ENCODE data around the gene ACSM3. TPM values are rescaled to one million over a fixed set of nuclear protein-coding genes. Genes with fewer than 3 reads are reported as not detected.
"Not testable (repeated sequence)": the region's sequence is repeated elsewhere in the genome, so short reads cannot be mapped to it uniquely, and the experiment has no call there.

ACSM3 gene
- total RNA-seq, 1 experiment from 2014 or later: 1.8 TPM

- Histone ChIP-seq H3K36me3 (no peaks in the 10 kb centered on the region), H3K9me3 (replicated peaks) (no peaks in the 10 kb centered on the region)
Observed at GRCh38 chr16:20768121-20768520, 4.3 kb downstream of the ACSM3 start.

GRCh38 chr16:20768818-20769217 lies 5.0 kb downstream of the ACSM3 start:
- H3K27ac ChIP-seq: no peak overlapping the region
- DNase-seq: no peak
- H3K4me3 ChIP-seq: no peak overlapping the region
- no peaks in the 10 kb centered on the region for H3K4me1 ChIP-seq
- H3K36me3 ChIP-seq: no peaks in the 10 kb centered on the region
- no peaks in the 10 kb centered on the region for H3K9me3 ChIP-seq (replicated peaks)
- no peaks in the 10 kb centered on the region for H3K27me3 ChIP-seq

More at GRCh38 chr16:20768121-20768520, 4.3 kb downstream of the ACSM3 start:
- Histone ChIP-seq H3K4me3 (no peak overlapping the region), H3K27me3 (no peaks in the 10 kb centered on the region), H3K4me1 (no peaks in the 10 kb centered on the region), H3K27ac (no peak overlapping the region)
- no peak for DNase-seq

- DNase-seq: no peak
- H3K27ac ChIP-seq: no peak overlapping the region
- no peaks in the 10 kb centered on the region for H3K9me3 ChIP-seq (replicated peaks)
- no peaks in the 10 kb centered on the region for H3K4me1 ChIP-seq
- no peaks in the 10 kb centered on the region for H3K27me3 ChIP-seq
- H3K4me3 ChIP-seq: no peak overlapping the region
- no peaks in the 10 kb centered on the region for H3K36me3 ChIP-seq
Observed at GRCh38 chr16:20773679-20774078, 9.9 kb downstream of the ACSM3 start.

- H3K27ac ChIP-seq: no peak overlapping the region
- no peaks in the 10 kb centered on the region for H3K4me1 ChIP-seq
- H3K36me3 ChIP-seq: no peaks in the 10 kb centered on the region
- peak; percentile 52 to 67 for DNase-seq
- no peak overlapping the region for H3K4me3 ChIP-seq
- H3K27me3 ChIP-seq: no peaks in the 10 kb centered on the region
- H3K9me3 ChIP-seq (replicated peaks): no peaks in the 10 kb centered on the region
Observed at GRCh38 chr16:20774703-20775362, 11.0 kb downstream of the ACSM3 start.

- DNase-seq: no peak
- Histone ChIP-seq H3K4me1 (no peaks in the 10 kb centered on the region), H3K4me3 (no peak overlapping the region), H3K9me3 (replicated peaks) (no peaks in the 10 kb centered on the region), H3K27ac (no peak overlapping the region), H3K36me3 (no peaks in the 10 kb centered on the region), H3K27me3 (no peaks in the 10 kb centered on the region)
Observed at GRCh38 chr16:20781697-20782096, 17.9 kb downstream of the ACSM3 start.

GRCh38 chr16:20782470-20782869 lies 18.7 kb downstream of the ACSM3 start:
- no peak for DNase-seq
- H3K4me3 ChIP-seq: no peak overlapping the region
- no peaks in the 10 kb centered on the region for H3K4me1 ChIP-seq
- no peaks in the 10 kb centered on the region for H3K27me3 ChIP-seq
- no peak overlapping the region for H3K27ac ChIP-seq
- H3K9me3 ChIP-seq (replicated peaks): no peaks in the 10 kb centered on the region
- H3K36me3 ChIP-seq: no peaks in the 10 kb centered on the region

- Histone ChIP-seq H3K27me3 (no peaks in the 10 kb centered on the region), H3K4me3 (no peak overlapping the region), H3K27ac (no peak overlapping the region), H3K36me3 (no peaks in the 10 kb centered on the region), H3K9me3 (replicated peaks) (no peaks in the 10 kb centered on the region), H3K4me1 (no peaks in the 10 kb centered on the region)
- DNase-seq: no peak
Observed at GRCh38 chr16:20784204-20784603, 20.4 kb downstream of the ACSM3 start.

- Histone ChIP-seq H3K27me3 (no peaks in the 10 kb centered on the region), H3K9me3 (replicated peaks) (no peaks in the 10 kb centered on the region), H3K4me3 (no peak overlapping the region), H3K4me1 (no peaks in the 10 kb centered on the region), H3K27ac (no peak overlapping the region), H3K36me3 (no peaks in the 10 kb centered on the region)
- DNase-seq: no peak
Observed at GRCh38 chr16:20789130-20789529, 25.3 kb downstream of the ACSM3 start.

GRCh38 chr16:20791923-20792612 lies 28.3 kb downstream of the ACSM3 start:
- H3K4me1 ChIP-seq: no peaks in the 10 kb centered on the region
- no peak overlapping the region for H3K27ac ChIP-seq
- DNase-seq: no peak
- H3K27me3 ChIP-seq: no peaks in the 10 kb centered on the region
- H3K4me3 ChIP-seq: no peak overlapping the region
- 0 out of 2 replicates have a peak, but pooled peaks cover 3% of the 10 kb centered on the region for H3K36me3 ChIP-seq
- no peaks in the 10 kb centered on the region for H3K9me3 ChIP-seq (replicated peaks)

GRCh38 chr16:20798364-20798763 lies 34.5 kb downstream of the ACSM3 start:
- DNase-seq: no peak
- Histone ChIP-seq H3K4me1 (no peaks in the 10 kb centered on the region), H3K9me3 (replicated peaks) (no peaks in the 10 kb centered on the region), H3K27me3 (no peaks in the 10 kb centered on the region), H3K27ac (no peak overlapping the region), H3K36me3 (peaks cover 26% of the 10 kb centered on the region), H3K4me3 (no peak overlapping the region)

- no peak overlapping the region for H3K4me3 ChIP-seq
- no peaks in the 10 kb centered on the region for H3K9me3 ChIP-seq (replicated peaks)
- peak in 1 of 2 experiments; percentile 14 for DNase-seq
- no peaks in the 10 kb centered on the region for H3K4me1 ChIP-seq
- H3K27me3 ChIP-seq: no peaks in the 10 kb centered on the region
- no peak overlapping the region for H3K27ac ChIP-seq
- H3K36me3 ChIP-seq: peaks cover 26% of the 10 kb centered on the region
Observed at GRCh38 chr16:20799599-20799998, 35.8 kb downstream of the ACSM3 start.

GRCh38 chr16:20801278-20801677 lies 37.5 kb downstream of the ACSM3 start:
- Histone ChIP-seq H3K27ac (no peak overlapping the region), H3K9me3 (replicated peaks) (no peaks in the 10 kb centered on the region), H3K4me1 (no peaks in the 10 kb centered on the region), H3K4me3 (no peak overlapping the region), H3K36me3 (peaks cover 26% of the 10 kb centered on the region), H3K27me3 (no peaks in the 10 kb centered on the region)
- DNase-seq: no peak

GRCh38 chr16:20803192-20803560 lies 39.4 kb downstream of the ACSM3 start:
- Histone ChIP-seq H3K9me3 (replicated peaks) (no peaks in the 10 kb centered on the region), H3K27me3 (no peaks in the 10 kb centered on the region), H3K27ac (no peak overlapping the region), H3K36me3 (peaks cover 16% of the 10 kb centered on the region), H3K4me1 (no peaks in the 10 kb centered on the region), H3K4me3 (no peak overlapping the region)
- DNase-seq: no peak

GRCh38 chr16:20803561-20804214 lies 39.9 kb downstream of the ACSM3 start:
- Histone ChIP-seq H3K27me3 (no peaks in the 10 kb centered on the region), H3K36me3 (peaks cover 13% of the 10 kb centered on the region), H3K4me3 (no peak overlapping the region), H3K27ac (no peak overlapping the region), H3K9me3 (replicated peaks) (no peaks in the 10 kb centered on the region), H3K4me1 (no peaks in the 10 kb centered on the region)
- no peak for DNase-seq

- DNase-seq; H3K36me3 ChIP-seq; H3K9me3 ChIP-seq (replicated peaks); H3K4me1 ChIP-seq; H3K27me3 ChIP-seq: not testable (repeated sequence)
- Histone ChIP-seq H3K4me3 (peak overlapping the region; percentile 84), H3K27ac (peak overlapping the region; percentile 93)
Observed at GRCh38 chr16:20805684-20806167, 41.9 kb downstream of the ACSM3 start.

Data from SJCRH30 (cell line).